Kidney tubule cell (primary cell): ENCODE results near the gene L1TD1.
"Not testable (repeated sequence)": the region's sequence is repeated elsewhere in the genome, so short reads cannot be mapped to it uniquely, and the experiment has no call there.

Source experiments
- DNase-seq: peaks from one replicate; pipeline ENCODE4 v3.0.0-alpha.2; 2018; ENCODE audit warnings: low spot score

L1TD1 gene

GRCh38 chr1:62207187-62207586 lies 12.5 kb downstream of the L1TD1 start:
- DNase-seq = no peak

GRCh38 chr1:62208087-62208486 lies 13.4 kb downstream of the L1TD1 start:
- no peak for DNase-seq

- no peak for DNase-seq
Measured at GRCh38 chr1:62208970-62209369, 14.3 kb downstream of the L1TD1 start.

- DNase-seq = peak; percentile 46
Measured at GRCh38 chr1:62209931-62210595, 15.4 kb downstream of the L1TD1 start.

- no peak for DNase-seq
Measured at GRCh38 chr1:62210960-62211359, 16.3 kb downstream of the L1TD1 start.

- DNase-seq = no peak
Measured at GRCh38 chr1:62212411-62212810, 17.8 kb downstream of the L1TD1 start.

GRCh38 chr1:62213075-62213914 lies 18.6 kb downstream of the L1TD1 start:
- DNase-seq = no peak

- DNase-seq = no peak
Measured at GRCh38 chr1:62218604-62219003, 24.0 kb downstream of the L1TD1 start.

- DNase-seq = not testable (repeated sequence)
Measured at GRCh38 chr1:62220456-62220855, 25.8 kb downstream of the L1TD1 start.

- DNase-seq = no peak
Measured at GRCh38 chr1:62221171-62221570, 26.5 kb downstream of the L1TD1 start.

- DNase-seq = no peak
Measured at GRCh38 chr1:62222321-62222720, 27.7 kb downstream of the L1TD1 start.

- DNase-seq = no peak
Measured at GRCh38 chr1:62224182-62224581, 29.5 kb downstream of the L1TD1 start.

GRCh38 chr1:62227496-62227895 lies 32.8 kb downstream of the L1TD1 start:
- no peak for DNase-seq

GRCh38 chr1:62228136-62228882 lies 33.7 kb downstream of the L1TD1 start:
- DNase-seq = no peak

GRCh38 chr1:62228883-62229187 lies 34.2 kb downstream of the L1TD1 start:
- no peak for DNase-seq

GRCh38 chr1:62229468-62229867 lies 34.8 kb downstream of the L1TD1 start:
- no peak for DNase-seq

- no peak for DNase-seq
Measured at GRCh38 chr1:62229932-62230331, 35.3 kb downstream of the L1TD1 start.

GRCh38 chr1:62230718-62231117 lies 36.1 kb downstream of the L1TD1 start:
- DNase-seq = peak; percentile 97

- DNase-seq = no peak
Measured at GRCh38 chr1:62232871-62233278, 38.2 kb downstream of the L1TD1 start.

GRCh38 chr1:62233926-62234450 lies 39.3 kb downstream of the L1TD1 start:
- no peak for DNase-seq

GRCh38 chr1:62234688-62235087 lies 40.0 kb downstream of the L1TD1 start:
- no peak for DNase-seq

- no peak for DNase-seq
Measured at GRCh38 chr1:62235576-62235975, 40.9 kb downstream of the L1TD1 start.

GRCh38 chr1:62237361-62237760 lies 42.7 kb downstream of the L1TD1 start:
- no peak for DNase-seq
